Body of pancreas (tissue), 4 donors: Measurements from ENCODE around the gene TSC1.

Experiments
- POLR2A ChIP-seq, 3 donors: fragments of 450-650 bp; IDR thresholded peaks; one replicate each; pipeline ENCODE4 v1.6.1; 2016; ENCODE audit warnings: antibody characterized with exemption in 3 of 3, mild to moderate bottlenecking in 2 of 3
- TF ChIP-seq, protein P1 (sequence below), 7 experiments: fragments of 450-650 bp in 4 of 7; fragments of 200-600 bp in 3 of 7; sonication (generic) in 3 of 7; IDR thresholded peaks; one replicate each; pipeline ENCODE4 v1.5.1; 2016 to 2019; ENCODE audit warnings: antibody characterized with exemption in 7 of 7

GRCh38 chr9:132885720-132886333 lies 58.6 kb downstream of the TSC1 start:
- TF ChIP-seq POLR2A (IDR thresholded peaks at IDR 0.05): no peak
- TF ChIP-seq, protein P1, sequence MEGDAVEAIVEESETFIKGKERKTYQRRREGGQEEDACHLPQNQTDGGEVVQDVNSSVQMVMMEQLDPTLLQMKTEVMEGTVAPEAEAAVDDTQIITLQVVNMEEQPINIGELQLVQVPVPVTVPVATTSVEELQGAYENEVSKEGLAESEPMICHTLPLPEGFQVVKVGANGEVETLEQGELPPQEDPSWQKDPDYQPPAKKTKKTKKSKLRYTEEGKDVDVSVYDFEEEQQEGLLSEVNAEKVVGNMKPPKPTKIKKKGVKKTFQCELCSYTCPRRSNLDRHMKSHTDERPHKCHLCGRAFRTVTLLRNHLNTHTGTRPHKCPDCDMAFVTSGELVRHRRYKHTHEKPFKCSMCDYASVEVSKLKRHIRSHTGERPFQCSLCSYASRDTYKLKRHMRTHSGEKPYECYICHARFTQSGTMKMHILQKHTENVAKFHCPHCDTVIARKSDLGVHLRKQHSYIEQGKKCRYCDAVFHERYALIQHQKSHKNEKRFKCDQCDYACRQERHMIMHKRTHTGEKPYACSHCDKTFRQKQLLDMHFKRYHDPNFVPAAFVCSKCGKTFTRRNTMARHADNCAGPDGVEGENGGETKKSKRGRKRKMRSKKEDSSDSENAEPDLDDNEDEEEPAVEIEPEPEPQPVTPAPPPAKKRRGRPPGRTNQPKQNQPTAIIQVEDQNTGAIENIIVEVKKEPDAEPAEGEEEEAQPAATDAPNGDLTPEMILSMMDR (IDR thresholded peaks at IDR 0.05): no peak
